ENCODE results near the gene CAMK1D.

Gene CAMK1D

GRCh38 chr10:12615296-12616220 lies 266.2 kb downstream of the CAMK1D start:
- Histone ChIP-seq H3K27me3 (ENCODE audit: insufficient read depth, low read depth) (no peaks in the 10 kb centered on the region), H3K79me2 (ENCODE audit: insufficient read depth, low read depth) (no peaks in the 10 kb centered on the region), H4K20me1 (ENCODE audit: insufficient read depth) (no peaks in the 10 kb centered on the region), H3K9ac (no peak overlapping the region), H3K36me3 (ENCODE audit: insufficient read depth) (no peaks in the 10 kb centered on the region), H3K4me3 (IDR thresholded peaks at IDR 0.05; ENCODE audit: insufficient read depth, low read depth, low read length) (no peak overlapping the region), H3K27ac (no peak overlapping the region), H2AFZ (ENCODE audit: low read depth) (no peak overlapping the region), H3K4me1 (ENCODE audit: low read depth, poor library complexity, severe bottlenecking) (no peaks in the 10 kb centered on the region), H3K4me2 (no peak overlapping the region)
- no peak for TF ChIP-seq CTCF (conservative IDR thresholded peaks at IDR 0.05; ENCODE audit: low read depth, low read length)

- no peaks in the 10 kb centered on the region for H3K79me2 ChIP-seq (ENCODE audit: insufficient read depth, low read depth)
- H3K9ac ChIP-seq = no peak overlapping the region
- H3K36me3 ChIP-seq (ENCODE audit: insufficient read depth) = no peaks in the 10 kb centered on the region
- no peaks in the 10 kb centered on the region for H3K4me1 ChIP-seq (ENCODE audit: low read depth, poor library complexity, severe bottlenecking)
- no peak overlapping the region for H2AFZ ChIP-seq (ENCODE audit: low read depth)
- no peaks in the 10 kb centered on the region for H4K20me1 ChIP-seq (ENCODE audit: insufficient read depth)
- H3K27me3 ChIP-seq (ENCODE audit: insufficient read depth, low read depth) = no peaks in the 10 kb centered on the region
- H3K4me3 ChIP-seq (IDR thresholded peaks at IDR 0.05; ENCODE audit: insufficient read depth, low read depth, low read length) = no peak overlapping the region
- H3K27ac ChIP-seq = no peak overlapping the region
- no peak overlapping the region for H3K4me2 ChIP-seq
- TF ChIP-seq CTCF (conservative IDR thresholded peaks at IDR 0.05; ENCODE audit: low read depth, low read length) = no peak
These were observed 268.1 kb downstream of the CAMK1D start for GRCh38 chr10:12617191-12618175.

- Histone ChIP-seq H3K36me3 (ENCODE audit: insufficient read depth) (no peaks in the 10 kb centered on the region), H3K9ac (no peak overlapping the region), H3K4me2 (no peak overlapping the region), H3K4me3 (IDR thresholded peaks at IDR 0.05; ENCODE audit: insufficient read depth, low read depth, low read length) (no peak overlapping the region), H4K20me1 (ENCODE audit: insufficient read depth) (no peaks in the 10 kb centered on the region), H3K79me2 (ENCODE audit: insufficient read depth, low read depth) (no peaks in the 10 kb centered on the region), H2AFZ (ENCODE audit: low read depth) (no peak overlapping the region), H3K4me1 (ENCODE audit: low read depth, poor library complexity, severe bottlenecking) (no peaks in the 10 kb centered on the region), H3K27ac (no peak overlapping the region), H3K27me3 (ENCODE audit: insufficient read depth, low read depth) (no peaks in the 10 kb centered on the region)
- no peak for TF ChIP-seq CTCF (conservative IDR thresholded peaks at IDR 0.05; ENCODE audit: low read depth, low read length)
These were observed 272.7 kb downstream of the CAMK1D start for GRCh38 chr10:12622016-12622415.

GRCh38 chr10:12622691-12623090 lies 273.3 kb downstream of the CAMK1D start:
- H3K4me2 ChIP-seq = no peak overlapping the region
- no peak overlapping the region for H3K4me3 ChIP-seq (IDR thresholded peaks at IDR 0.05; ENCODE audit: insufficient read depth, low read depth, low read length)
- no peaks in the 10 kb centered on the region for H3K27me3 ChIP-seq (ENCODE audit: insufficient read depth, low read depth)
- no peak overlapping the region for H3K9ac ChIP-seq
- TF ChIP-seq CTCF (conservative IDR thresholded peaks at IDR 0.05; ENCODE audit: low read depth, low read length) = no peak
- H4K20me1 ChIP-seq (ENCODE audit: insufficient read depth) = no peaks in the 10 kb centered on the region
- no peak overlapping the region for H2AFZ ChIP-seq (ENCODE audit: low read depth)
- no peaks in the 10 kb centered on the region for H3K79me2 ChIP-seq (ENCODE audit: insufficient read depth, low read depth)
- no peaks in the 10 kb centered on the region for H3K36me3 ChIP-seq (ENCODE audit: insufficient read depth)
- no peak overlapping the region for H3K27ac ChIP-seq
- H3K4me1 ChIP-seq (ENCODE audit: low read depth, poor library complexity, severe bottlenecking) = no peaks in the 10 kb centered on the region
